K562 (cell line): Measurements from ENCODE around the gene CNDP1. TPM values are rescaled to one million over a fixed set of nuclear protein-coding genes. Genes with fewer than 3 reads are reported as not detected.

Experiments
- ADNP ChIP-seq: fragments of 200-800 bp; sonication (Bioruptor generic); IDR thresholded peaks from 2 replicates; pipeline ENCODE4 v1.6.1; 2016; ENCODE audit warnings: missing genetic modification characterization, missing compliant biosample characterization
- CBX8 ChIP-seq: fragments of 200-600 bp; sonication (generic); IDR thresholded peaks from 2 replicates; pipeline ENCODE4 v1.6.1; 2012; ENCODE audit warnings: borderline replicate concordance, mixed run types, low read depth, mild to moderate bottlenecking, moderate library complexity, mixed read lengths, low read length, control low read depth, inconsistent platforms; ENCODE audit not compliant: poor library complexity, severe bottlenecking; ENCODE audit errors: extremely low read depth
- ETV5 ChIP-seq: sonication (generic); formaldehyde crosslinking; IDR thresholded peaks from 2 replicates; pipeline ENCODE4 v1.4.0; 2020; ENCODE audit warnings: low read depth, mild to moderate bottlenecking, missing genetic modification reagents
- HEY1 ChIP-seq: fragments of 250-450 bp; sonication (Bioruptor Pico); IDR thresholded peaks from 2 replicates; pipeline ENCODE4 v1.5.0; 2020; ENCODE audit warnings: mild to moderate bottlenecking, moderate library complexity, borderline replicate concordance
- ILF3 ChIP-seq: fragments of 450-650 bp; IDR thresholded peaks from 2 replicates; pipeline ENCODE4 v1.6.1; 2018; ENCODE audit warnings: antibody characterized with exemption, mild to moderate bottlenecking, moderate library complexity, borderline replicate concordance
- MYC ChIP-seq, 2 experiments: fragments of 250-450 bp in 1 of 2; sonication (Bioruptor Pico) in 1 of 2; IDR thresholded peaks; 2 replicates each; pipeline versions ENCODE4 v1.5.1 to v1.6.1; 2012 to 2021; ENCODE audit warnings: low read depth in 2 of 2, borderline replicate concordance in 1 of 2, improper control_type of control experiment in 1 of 2, low read length in 1 of 2, mild to moderate bottlenecking in 1 of 2, moderate library complexity in 1 of 2
- MYNN ChIP-seq, 2 experiments: sonication (generic); formaldehyde crosslinking in 1 of 2; IDR thresholded peaks; 2 replicates each; pipeline versions ENCODE4 v1.5.0 to v1.6.1; 2016 to 2020; ENCODE audit warnings: antibody characterized with exemption in 1 of 2, missing genetic modification reagents in 1 of 2
- POLR3G ChIP-seq: IDR thresholded peaks from 2 replicates; pipeline ENCODE4 v1.6.1; 2011; ENCODE audit not compliant: insufficient read length, insufficient replicate concordance; ENCODE audit errors: extremely low read depth
- PURB ChIP-seq: sonication (generic); formaldehyde crosslinking; IDR thresholded peaks from 2 replicates; pipeline ENCODE4 v1.9.0; 2021; ENCODE audit warnings: low read depth, mild to moderate bottlenecking, missing genetic modification reagents
- SRF ChIP-seq, 2 experiments: fragments of 250-450, 450-650 bp in 1 of 2; sonication (Bioruptor Pico) in 1 of 2; sonication (generic) in 1 of 2; formaldehyde crosslinking; IDR thresholded peaks; 2 replicates each; pipeline versions ENCODE4 v1.5.0 to v1.5.1; 2020 to 2022; ENCODE audit warnings: mild to moderate bottlenecking in 1 of 2, missing genetic modification reagents in 1 of 2
- TEAD4 ChIP-seq, 2 experiments: sonication (generic) in 1 of 2; formaldehyde crosslinking in 1 of 2; IDR thresholded peaks; 2 replicates each; pipeline versions ENCODE4 v1.6.1 to v1.8.0; 2012 to 2022; ENCODE audit warnings: borderline replicate concordance in 1 of 2, inconsistent platforms in 1 of 2, low read length in 1 of 2, mild to moderate bottlenecking in 1 of 2, missing genetic modification reagents in 1 of 2
- THAP7 ChIP-seq: fragments of 250-450 bp; sonication (Bioruptor Pico); IDR thresholded peaks from 2 replicates; pipeline ENCODE4 v1.5.0; 2021
- TRIM28 ChIP-seq: fragments of 450-650 bp; IDR thresholded peaks from 2 replicates; pipeline ENCODE4 v1.6.1; 2017
- ZFPM2 ChIP-seq: fragments of 250-450 bp; sonication (Bioruptor Pico); IDR thresholded peaks from 2 replicates; pipeline ENCODE4 v1.5.1; 2022; ENCODE audit warnings: mild to moderate bottlenecking
- ZNF699 ChIP-seq: fragments of 250-450 bp; sonication (Bioruptor Pico); IDR thresholded peaks from 2 replicates; pipeline ENCODE4 v1.8.0; 2021; ENCODE audit warnings: mild to moderate bottlenecking, moderate library complexity; ENCODE audit not compliant: insufficient replicate concordance
- polyA plus RNA-seq, 8 experiments: library from polyadenylated mRNA; depleted of rRNA in 4 of 8; stranded (reverse) in 5 of 8; unstranded in 3 of 8; fragments of >200 nt; fragmentation: Nextera tagmentation in 2 of 8; fragmentation: Illumina TruSeq in 1 of 8; extraction: Ambion mirVana in 2 of 8; extraction: Trizol in 1 of 8; gene quantifications; 2 replicates each; pipeline versions ENCODE4 v1.2.1 to v1.2.3, GENCODE V29; 2011 to 2014; ENCODE audit warnings: inconsistent platforms in 1 of 8, missing spikeins in 1 of 8
- total RNA-seq, 7 experiments: library from RNA; depleted of rRNA in 6 of 7; stranded (reverse); fragments of >200 nt in 6 of 7; fragmentation: Illumina TruSeq in 2 of 7; extraction: Trizol in 2 of 7; gene quantifications; 2 replicates each; pipeline versions ENCODE4 v1.2.1 to v1.2.3, GENCODE V29; 2011 to 2021; ENCODE audit warnings: low replicate concordance in 1 of 7
- TF ChIP-seq, protein P1 (sequence below): fragments of 450-650 bp; formaldehyde crosslinking; conservative IDR thresholded peaks from 2 replicates; pipeline ENCODE4 v1.4.0; 2022; ENCODE audit warnings: mild to moderate bottlenecking, missing genetic modification characterization
- TF ChIP-seq, protein P2 (sequence below): fragments of 250-450 bp; sonication (Bioruptor Pico); IDR thresholded peaks from 2 replicates; pipeline ENCODE4 v1.8.0; 2022; ENCODE audit warnings: inconsistent platforms
- TF ChIP-seq, protein P3 (sequence below): fragments of 150-350 bp; IDR thresholded peaks from 2 replicates; pipeline ENCODE4 v1.6.1; 2014; ENCODE audit warnings: low read depth, mild to moderate bottlenecking, low read length, borderline replicate concordance

Gene CNDP1
- total and polyA plus RNA-seq, 9 of the 15 experiments (the other 6 are each of a cell fraction or from before 2014, with no cell fraction given): not detected

GRCh38 chr18:74495581-74496507 lies 38.5 kb upstream of the CNDP1 start, which contains the start of gene CNDP2 (continued):
- TF ChIP-seq, protein P1, sequence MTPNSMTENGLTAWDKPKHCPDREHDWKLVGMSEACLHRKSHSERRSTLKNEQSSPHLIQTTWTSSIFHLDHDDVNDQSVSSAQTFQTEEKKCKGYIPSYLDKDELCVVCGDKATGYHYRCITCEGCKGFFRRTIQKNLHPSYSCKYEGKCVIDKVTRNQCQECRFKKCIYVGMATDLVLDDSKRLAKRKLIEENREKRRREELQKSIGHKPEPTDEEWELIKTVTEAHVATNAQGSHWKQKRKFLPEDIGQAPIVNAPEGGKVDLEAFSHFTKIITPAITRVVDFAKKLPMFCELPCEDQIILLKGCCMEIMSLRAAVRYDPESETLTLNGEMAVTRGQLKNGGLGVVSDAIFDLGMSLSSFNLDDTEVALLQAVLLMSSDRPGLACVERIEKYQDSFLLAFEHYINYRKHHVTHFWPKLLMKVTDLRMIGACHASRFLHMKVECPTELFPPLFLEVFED (CRISPR knock-in tag): no peak
- TF ChIP-seq TEAD4 (IDR thresholded peaks at IDR 0.05; ENCODE audit: low read length) (no peak), TEAD4 (CRISPR knock-in tag; IDR thresholded peaks at IDR 0.05; ENCODE audit: borderline replicate concordance) (no peak), PURB (CRISPR knock-in tag) (no peak), MYNN (IDR thresholded peaks at IDR 0.05) (no peak), MYNN (CRISPR knock-in tag; IDR thresholded peaks at IDR 0.05) (no peak), ZNF699 (CRISPR knock-in tag) (no peak), SRF (CRISPR knock-in tag; IDR thresholded peaks at IDR 0.05) (peak in 1 of 2 experiments; percentile 75; a peak in 1 of 4 replicates), ETV5 (no peak), POLR3G (no peak), ILF3 (no peak), THAP7 (CRISPR knock-in tag) (no peak), HEY1 (CRISPR knock-in tag) (no peak), CBX8 (no peak), TRIM28 (no peak), ADNP (no peak), ZFPM2 (CRISPR knock-in tag) (no peak), MYC (IDR thresholded peaks at IDR 0.05; ENCODE audit: low read depth, low read length) (peak; percentile 85), MYC (CRISPR knock-in tag; IDR thresholded peaks at IDR 0.05; ENCODE audit: borderline replicate concordance, low read depth) (no peak)
- TF ChIP-seq, protein P2, sequence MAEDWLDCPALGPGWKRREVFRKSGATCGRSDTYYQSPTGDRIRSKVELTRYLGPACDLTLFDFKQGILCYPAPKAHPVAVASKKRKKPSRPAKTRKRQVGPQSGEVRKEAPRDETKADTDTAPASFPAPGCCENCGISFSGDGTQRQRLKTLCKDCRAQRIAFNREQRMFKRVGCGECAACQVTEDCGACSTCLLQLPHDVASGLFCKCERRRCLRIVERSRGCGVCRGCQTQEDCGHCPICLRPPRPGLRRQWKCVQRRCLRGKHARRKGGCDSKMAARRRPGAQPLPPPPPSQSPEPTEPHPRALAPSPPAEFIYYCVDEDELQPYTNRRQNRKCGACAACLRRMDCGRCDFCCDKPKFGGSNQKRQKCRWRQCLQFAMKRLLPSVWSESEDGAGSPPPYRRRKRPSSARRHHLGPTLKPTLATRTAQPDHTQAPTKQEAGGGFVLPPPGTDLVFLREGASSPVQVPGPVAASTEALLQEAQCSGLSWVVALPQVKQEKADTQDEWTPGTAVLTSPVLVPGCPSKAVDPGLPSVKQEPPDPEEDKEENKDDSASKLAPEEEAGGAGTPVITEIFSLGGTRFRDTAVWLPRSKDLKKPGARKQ (CRISPR knock-in tag): no peak
- TF ChIP-seq, protein P3, sequence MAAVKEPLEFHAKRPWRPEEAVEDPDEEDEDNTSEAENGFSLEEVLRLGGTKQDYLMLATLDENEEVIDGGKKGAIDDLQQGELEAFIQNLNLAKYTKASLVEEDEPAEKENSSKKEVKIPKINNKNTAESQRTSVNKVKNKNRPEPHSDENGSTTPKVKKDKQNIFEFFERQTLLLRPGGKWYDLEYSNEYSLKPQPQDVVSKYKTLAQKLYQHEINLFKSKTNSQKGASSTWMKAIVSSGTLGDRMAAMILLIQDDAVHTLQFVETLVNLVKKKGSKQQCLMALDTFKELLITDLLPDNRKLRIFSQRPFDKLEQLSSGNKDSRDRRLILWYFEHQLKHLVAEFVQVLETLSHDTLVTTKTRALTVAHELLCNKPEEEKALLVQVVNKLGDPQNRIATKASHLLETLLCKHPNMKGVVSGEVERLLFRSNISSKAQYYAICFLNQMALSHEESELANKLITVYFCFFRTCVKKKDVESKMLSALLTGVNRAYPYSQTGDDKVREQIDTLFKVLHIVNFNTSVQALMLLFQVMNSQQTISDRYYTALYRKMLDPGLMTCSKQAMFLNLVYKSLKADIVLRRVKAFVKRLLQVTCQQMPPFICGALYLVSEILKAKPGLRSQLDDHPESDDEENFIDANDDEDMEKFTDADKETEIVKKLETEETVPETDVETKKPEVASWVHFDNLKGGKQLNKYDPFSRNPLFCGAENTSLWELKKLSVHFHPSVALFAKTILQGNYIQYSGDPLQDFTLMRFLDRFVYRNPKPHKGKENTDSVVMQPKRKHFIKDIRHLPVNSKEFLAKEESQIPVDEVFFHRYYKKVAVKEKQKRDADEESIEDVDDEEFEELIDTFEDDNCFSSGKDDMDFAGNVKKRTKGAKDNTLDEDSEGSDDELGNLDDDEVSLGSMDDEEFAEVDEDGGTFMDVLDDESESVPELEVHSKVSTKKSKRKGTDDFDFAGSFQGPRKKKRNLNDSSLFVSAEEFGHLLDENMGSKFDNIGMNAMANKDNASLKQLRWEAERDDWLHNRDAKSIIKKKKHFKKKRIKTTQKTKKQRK: no peak
